ENCODE measurements around the gene LKAAEAR1.

DNA sequence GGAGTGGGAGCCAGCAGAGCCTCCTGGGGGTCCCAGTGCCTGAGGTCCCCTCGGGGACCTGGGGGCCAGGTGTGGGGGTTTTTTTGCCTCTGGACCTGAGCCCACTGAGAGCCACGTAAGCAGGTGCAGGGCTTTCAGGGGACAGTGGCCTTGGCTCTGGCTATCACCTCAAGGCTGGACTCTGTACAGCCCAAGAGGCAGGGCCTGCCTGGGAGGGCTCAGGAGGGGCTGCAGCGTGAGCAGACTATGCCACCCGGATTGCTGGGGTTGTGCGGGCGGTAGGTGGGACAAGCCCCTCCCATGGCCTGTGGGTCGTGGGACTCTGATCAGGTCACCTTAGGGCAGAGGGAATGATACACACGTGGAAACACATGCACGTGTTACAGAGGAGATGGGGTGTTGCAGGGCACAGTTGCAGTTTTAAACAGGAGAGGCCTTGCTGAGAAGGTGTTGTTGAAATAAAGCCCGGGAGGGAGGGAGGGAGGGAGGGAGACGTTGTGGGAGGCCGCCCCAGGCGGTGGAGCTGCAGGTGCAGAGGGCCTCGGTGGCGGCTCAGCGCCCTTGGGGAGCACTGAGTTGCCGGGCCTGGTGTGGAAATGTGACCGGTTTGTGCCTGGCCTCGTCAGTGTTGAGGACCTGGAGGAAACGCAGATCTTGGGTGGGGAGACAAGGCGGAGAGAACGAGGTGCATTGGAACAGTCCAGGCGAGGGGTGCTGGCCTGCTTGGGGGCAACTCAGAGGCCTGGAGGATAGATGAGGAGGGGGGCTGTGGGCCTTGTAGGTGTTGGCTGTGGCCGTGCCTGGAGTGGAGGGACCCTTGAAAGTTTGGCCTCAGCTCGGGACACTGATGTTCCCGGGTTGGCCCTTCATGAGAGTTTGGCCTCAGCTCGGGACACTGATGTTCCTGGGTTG, 18.9 kb downstream of the LKAAEAR1 start:
- TF ChIP-seq, protein P1, sequence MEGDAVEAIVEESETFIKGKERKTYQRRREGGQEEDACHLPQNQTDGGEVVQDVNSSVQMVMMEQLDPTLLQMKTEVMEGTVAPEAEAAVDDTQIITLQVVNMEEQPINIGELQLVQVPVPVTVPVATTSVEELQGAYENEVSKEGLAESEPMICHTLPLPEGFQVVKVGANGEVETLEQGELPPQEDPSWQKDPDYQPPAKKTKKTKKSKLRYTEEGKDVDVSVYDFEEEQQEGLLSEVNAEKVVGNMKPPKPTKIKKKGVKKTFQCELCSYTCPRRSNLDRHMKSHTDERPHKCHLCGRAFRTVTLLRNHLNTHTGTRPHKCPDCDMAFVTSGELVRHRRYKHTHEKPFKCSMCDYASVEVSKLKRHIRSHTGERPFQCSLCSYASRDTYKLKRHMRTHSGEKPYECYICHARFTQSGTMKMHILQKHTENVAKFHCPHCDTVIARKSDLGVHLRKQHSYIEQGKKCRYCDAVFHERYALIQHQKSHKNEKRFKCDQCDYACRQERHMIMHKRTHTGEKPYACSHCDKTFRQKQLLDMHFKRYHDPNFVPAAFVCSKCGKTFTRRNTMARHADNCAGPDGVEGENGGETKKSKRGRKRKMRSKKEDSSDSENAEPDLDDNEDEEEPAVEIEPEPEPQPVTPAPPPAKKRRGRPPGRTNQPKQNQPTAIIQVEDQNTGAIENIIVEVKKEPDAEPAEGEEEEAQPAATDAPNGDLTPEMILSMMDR (IDR thresholded peaks at IDR 0.05), result no peak
- no peak for TF ChIP-seq POLR2A (IDR thresholded peaks at IDR 0.05)
- TF ChIP-seq POLR2AphosphoS5 (IDR thresholded peaks at IDR 0.05), result no peak
- no peak for TF ChIP-seq EP300 (IDR thresholded peaks at IDR 0.05)
